Measurements from ENCODE around the gene THY1.
"Not testable (repeated sequence)": the region's sequence is repeated elsewhere in the genome, so short reads cannot be mapped to it uniquely, and the experiment has no call there.

Gene THY1

GRCh38 chr11:119417726-119418540, 5.0 kb downstream of the THY1 start:
- no peak for DNase-seq (ENCODE audit: low spot score)

- DNase-seq (ENCODE audit: low spot score): no peak
These were observed 6.1 kb downstream of the THY1 start for GRCh38 chr11:119416606-119417580.

- DNase-seq (ENCODE audit: low spot score): no peak
These were observed 7.0 kb downstream of the THY1 start for GRCh38 chr11:119415966-119416365.

DNA sequence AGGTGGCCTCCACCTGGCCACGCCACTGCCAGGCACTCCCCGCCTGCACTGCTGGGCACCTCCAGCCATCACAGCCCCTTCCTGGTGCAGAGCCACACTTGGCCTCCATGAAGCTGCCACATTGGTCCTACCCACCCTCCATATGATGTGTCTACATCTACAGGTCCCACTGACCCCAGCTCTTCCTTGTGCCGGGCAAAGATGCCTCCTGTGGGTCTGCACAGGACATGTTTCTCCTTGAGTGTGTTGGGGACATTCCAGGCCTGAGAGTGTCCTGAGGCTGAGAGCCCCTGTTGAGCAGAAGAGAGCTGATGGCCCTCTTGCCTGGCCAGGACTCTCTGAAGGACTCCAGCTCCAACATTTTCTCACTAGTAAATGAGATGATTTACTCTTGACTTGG, 7.5 kb downstream of the THY1 start:
- no peak for DNase-seq (ENCODE audit: low spot score)

DNA sequence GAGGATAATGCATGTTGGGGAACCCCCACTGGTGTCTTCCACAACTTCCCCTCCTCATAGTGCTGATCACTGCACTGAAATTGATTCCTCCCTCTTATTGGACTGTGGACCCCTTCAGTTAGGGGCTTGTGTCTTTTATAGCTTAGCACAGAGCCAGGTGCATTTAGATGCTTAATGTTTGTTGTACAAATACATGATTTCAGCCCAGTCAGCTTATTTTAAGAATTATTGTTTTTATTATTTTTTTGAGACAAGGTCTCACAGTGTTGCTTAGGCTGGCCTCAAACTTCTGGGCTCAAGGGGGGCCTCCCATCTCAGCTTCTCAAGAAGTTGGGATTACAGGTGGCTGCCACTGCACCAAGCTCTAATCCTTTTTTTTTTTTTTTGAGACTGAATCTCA, 8.2 kb downstream of the THY1 start:
- DNase-seq (ENCODE audit: low spot score): no peak

- DNase-seq (ENCODE audit: low spot score): no peak
These were observed 8.7 kb downstream of the THY1 start for GRCh38 chr11:119414321-119414720.

GRCh38 chr11:119412072-119412471, 10.9 kb downstream of the THY1 start:
- no peak for DNase-seq (ENCODE audit: low spot score)

DNA sequence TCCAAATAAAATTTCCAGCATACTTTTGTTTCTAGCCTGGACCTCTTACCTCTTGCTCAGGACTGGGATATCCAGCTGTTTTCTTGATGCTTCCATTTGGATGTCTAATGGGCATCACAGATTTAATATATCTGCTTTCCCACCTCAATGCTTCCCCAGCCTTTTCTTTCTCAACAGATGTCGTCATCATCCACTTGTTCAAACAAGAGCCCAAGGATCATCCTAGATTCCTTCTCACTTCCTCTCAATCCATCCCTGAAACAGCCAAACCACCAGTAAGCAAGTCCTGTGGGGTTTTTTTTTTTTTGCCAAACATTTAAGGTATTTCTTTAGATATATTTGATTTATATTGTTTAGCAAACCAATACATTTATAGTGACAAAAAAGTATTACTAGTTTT, 12.5 kb downstream of the THY1 start:
- DNase-seq (ENCODE audit: low spot score): no peak

DNA sequence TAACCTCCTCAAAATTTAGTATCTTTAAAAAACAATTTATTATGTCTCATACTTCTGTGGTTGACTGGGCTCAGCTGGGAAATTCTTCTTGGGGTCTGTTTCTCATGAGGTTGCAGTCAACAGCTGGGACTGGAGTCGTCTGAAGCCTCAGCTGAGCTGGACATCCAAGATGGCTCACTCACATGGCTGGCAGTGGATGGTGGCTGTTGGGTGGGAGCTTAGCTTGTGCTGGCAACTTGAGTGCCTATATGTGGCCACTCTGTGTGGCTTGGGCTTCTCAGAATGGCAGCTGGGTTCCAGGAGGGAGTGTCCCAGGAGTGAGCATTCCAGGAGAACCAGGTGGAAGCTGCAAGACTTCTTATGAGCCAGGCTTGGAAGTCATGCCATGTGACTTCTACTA, 13.2 kb downstream of the THY1 start:
- no peak for DNase-seq (ENCODE audit: low spot score)

- DNase-seq (ENCODE audit: low spot score): no peak
These were observed 17.0 kb downstream of the THY1 start for GRCh38 chr11:119406005-119406404.

DNA sequence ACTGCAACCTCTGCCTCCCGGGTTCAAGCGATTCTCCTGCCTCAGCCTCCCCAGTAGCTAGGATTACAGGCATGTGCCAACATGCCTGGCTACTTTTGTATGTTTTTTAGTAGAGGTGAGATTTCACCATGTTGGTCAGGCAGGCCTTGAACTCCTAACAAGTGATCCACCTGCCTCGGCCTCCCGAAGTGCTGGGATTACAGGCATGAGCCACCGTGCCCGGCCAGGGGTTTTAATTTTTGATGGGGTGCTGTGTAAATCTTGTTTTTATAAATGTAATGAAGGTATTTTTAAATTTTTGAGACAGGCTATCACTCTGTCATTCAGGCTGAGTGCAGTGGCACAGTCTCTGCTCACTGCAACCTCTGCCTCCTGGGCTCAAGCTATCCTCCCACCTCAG, 17.5 kb downstream of the THY1 start:
- not testable (repeated sequence) for DNase-seq (ENCODE audit: low spot score)

GRCh38 chr11:119404872-119405271, 18.1 kb downstream of the THY1 start:
- no peak for DNase-seq (ENCODE audit: low spot score)

GRCh38 chr11:119403021-119403420, 20.0 kb downstream of the THY1 start:
- DNase-seq (ENCODE audit: low spot score): no peak

DNA sequence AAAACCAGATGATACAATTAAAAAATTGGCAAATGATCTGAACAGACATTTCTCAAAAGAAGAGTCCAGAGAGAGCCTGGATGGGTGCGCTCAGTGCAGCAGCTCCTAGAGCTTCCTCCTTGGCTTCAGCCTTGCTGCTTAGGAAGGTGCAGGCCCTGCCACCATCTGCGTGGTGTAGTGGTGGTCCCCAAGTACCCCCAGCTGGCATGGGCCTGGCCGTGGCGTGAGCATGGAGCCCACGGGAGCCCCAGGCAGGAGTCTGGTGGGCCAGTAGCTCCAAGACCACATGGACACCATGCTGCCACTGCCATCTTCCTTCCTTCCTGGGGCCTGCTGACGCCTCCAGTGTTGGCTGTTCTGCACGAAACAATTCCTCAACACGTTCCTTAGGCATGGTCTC, 20.5 kb downstream of the THY1 start:
- DNase-seq (ENCODE audit: low spot score): no peak

GRCh38 chr11:119400860-119401259, 22.1 kb downstream of the THY1 start:
- no peak for DNase-seq (ENCODE audit: low spot score)

GRCh38 chr11:119397740-119398139, 25.2 kb downstream of the THY1 start:
- DNase-seq (ENCODE audit: low spot score): no peak

DNA sequence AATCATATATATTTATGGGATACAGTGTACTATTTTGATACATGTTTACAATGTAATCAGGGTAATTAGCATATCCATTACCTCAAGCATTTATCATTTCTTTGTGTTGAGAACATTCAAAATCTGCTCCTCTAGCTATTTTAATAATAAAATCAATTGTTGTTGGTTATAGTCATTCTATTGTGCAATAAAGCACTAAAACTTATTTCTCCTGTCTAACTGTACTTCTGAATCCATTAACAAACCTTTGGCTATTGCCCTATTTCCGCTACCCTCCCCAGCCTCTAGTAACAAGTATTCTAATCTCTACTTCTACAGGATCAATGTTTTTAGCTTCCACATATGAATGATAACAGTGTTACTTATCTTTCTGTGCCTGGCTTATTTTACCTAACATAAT, 26.1 kb downstream of the THY1 start:
- no peak for DNase-seq (ENCODE audit: low spot score)

GRCh38 chr11:119391275-119391674, 31.7 kb downstream of the THY1 start:
- no peak for DNase-seq (ENCODE audit: low spot score)

- peak; percentile 61 for DNase-seq (ENCODE audit: low spot score)
These were observed 33.2 kb downstream of the THY1 start for GRCh38 chr11:119389611-119390254.

- no peak for DNase-seq (ENCODE audit: low spot score)
These were observed 34.9 kb downstream of the THY1 start for GRCh38 chr11:119388103-119388502.

DNA sequence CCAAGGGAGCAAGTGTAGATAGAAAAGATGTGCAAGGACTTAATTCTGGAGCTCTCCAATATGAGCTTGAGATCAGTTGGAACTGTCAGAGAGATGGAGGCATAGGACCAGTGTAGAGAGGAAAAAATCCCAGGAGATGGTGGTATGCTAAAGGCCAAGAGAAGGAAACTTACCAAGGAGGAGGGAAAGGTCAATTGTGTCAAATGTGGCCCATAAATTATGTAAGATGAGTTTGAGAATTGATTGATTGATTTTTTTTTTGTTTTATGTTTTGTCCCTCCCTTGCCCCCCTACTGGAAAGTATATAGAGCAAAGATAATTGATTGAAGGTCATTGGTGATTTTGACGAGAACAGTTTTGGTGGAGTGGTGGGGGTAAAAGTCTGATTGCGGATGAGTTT, 38.6 kb downstream of the THY1 start:
- no peak for DNase-seq (ENCODE audit: low spot score)

DNA sequence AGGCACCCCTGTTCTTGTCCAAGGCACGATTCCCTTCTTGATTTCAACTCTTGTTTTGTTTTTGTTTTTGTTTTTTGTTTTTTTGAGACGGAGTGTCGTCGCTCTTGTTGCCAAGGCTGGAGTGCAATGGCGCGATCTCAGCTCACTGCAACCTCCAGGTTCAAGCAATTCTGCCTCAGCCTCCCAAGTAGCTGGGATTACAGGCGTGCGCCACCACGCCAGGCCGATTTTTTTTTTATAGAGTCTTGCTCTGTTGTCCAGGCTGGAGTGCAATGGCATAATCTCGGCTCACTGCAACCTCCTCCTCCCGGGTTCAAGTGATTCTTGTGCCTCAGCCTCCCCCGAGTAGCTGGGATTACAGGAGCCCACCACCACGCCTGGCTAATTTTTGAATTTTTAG, 40.5 kb downstream of the THY1 start:
- not testable (repeated sequence) for DNase-seq (ENCODE audit: low spot score)

GRCh38 chr11:119382101-119382500, 40.9 kb downstream of the THY1 start:
- no peak for DNase-seq (ENCODE audit: low spot score)
